ENCODE results near the gene TMEM184B. TPM values are rescaled to one million over a fixed set of nuclear protein-coding genes. Genes with fewer than 3 reads are reported as not detected.
A peak's percentile ranks its signal among the peaks of the same experiment; 100 is the strongest.
"Not testable (repeated sequence)": the region's sequence is repeated elsewhere in the genome, so short reads cannot be mapped to it uniquely, and the experiment has no call there.

Gene TMEM184B
- total RNA-seq, 2 donors from 2014 or later: 31.5 to 36.5 TPM

- Mint-ChIP-seq H3K9me3 (no peaks in the 10 kb centered on the region), H3K36me3 (ENCODE audit: low read depth) (peaks cover 20% of the 10 kb centered on the region), H3K4me3 (no peak overlapping the region), H3K4me1 (peaks cover 5% of the 10 kb centered on the region), H3K27ac (peak overlapping the region; percentile 50), H3K27me3 (no peaks in the 10 kb centered on the region)
- ATAC-seq (replicated peaks): no peak
These were observed 34.2 kb downstream of the TMEM184B start for GRCh38 chr22:38238519-38239071.

DNA sequence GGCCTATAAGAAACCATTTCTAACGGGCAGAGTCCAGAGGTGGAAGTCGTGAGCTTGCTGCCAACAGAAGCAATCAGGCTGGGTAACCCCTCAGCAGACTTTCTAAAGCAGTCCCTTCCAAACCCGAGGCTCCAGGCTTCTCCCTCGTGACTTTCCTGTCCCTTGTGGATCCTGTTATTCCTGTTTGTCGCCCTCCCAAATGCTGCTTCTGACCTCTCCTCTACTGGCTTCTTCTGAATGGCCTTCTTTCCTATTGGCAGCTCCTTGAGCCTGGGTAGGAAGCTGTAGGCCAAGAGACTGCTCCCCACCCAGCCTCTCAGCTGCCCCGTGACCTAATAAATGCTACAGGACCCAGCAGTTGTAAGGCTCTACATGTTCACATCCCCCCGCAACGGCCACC lies 36.0 kb downstream of the TMEM184B start:
- no peak overlapping the region for H3K4me3 Mint-ChIP-seq
- peaks cover 5% of the 10 kb centered on the region for H3K4me1 Mint-ChIP-seq
- peaks cover 23% of the 10 kb centered on the region for H3K36me3 Mint-ChIP-seq (ENCODE audit: low read depth)
- H3K9me3 Mint-ChIP-seq: no peaks in the 10 kb centered on the region
- H3K27me3 Mint-ChIP-seq: no peaks in the 10 kb centered on the region
- H3K27ac Mint-ChIP-seq: peak overlapping the region; percentile 66
- ATAC-seq (replicated peaks): no peak

DNA sequence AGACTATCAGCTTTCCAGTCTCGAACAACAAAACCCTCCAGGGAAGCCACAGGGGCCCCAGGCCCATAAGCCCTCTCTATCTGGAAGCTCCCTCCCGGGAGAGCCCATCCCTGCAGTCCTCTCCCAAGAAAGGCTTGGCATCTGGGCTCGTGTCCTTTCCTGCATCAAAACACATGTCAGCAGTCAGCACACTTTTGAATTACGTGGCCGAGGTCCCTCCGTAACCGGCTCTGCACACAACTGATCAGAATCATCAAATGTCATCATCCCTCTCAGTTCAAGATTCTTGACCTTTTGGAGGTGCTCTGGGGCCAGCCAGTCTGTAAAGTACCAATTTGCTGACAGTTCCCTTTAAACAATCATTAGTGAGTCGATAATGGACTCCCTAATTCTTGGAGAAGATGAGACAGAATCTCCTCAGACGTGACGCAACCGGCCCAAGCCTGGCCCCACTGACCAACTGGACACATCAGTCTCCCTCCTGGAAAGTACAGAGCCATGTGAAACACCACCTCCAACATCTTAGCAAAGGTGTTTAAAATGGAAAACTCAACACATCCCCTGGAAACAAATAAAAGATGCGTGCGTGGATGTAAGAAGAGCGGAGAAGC lies 37.5 kb downstream of the TMEM184B start:
- no peak for ATAC-seq (replicated peaks)
- Mint-ChIP-seq H3K4me3 (no peak overlapping the region), H3K36me3 (ENCODE audit: low read depth) (peaks cover 34% of the 10 kb centered on the region), H3K9me3 (no peaks in the 10 kb centered on the region), H3K4me1 (peaks cover 2% of the 10 kb centered on the region), H3K27me3 (no peaks in the 10 kb centered on the region), H3K27ac (no peak overlapping the region)

GRCh38 chr22:38233856-38234255 lies 39.0 kb downstream of the TMEM184B start:
- not testable (repeated sequence) for H3K9me3 Mint-ChIP-seq

DNA sequence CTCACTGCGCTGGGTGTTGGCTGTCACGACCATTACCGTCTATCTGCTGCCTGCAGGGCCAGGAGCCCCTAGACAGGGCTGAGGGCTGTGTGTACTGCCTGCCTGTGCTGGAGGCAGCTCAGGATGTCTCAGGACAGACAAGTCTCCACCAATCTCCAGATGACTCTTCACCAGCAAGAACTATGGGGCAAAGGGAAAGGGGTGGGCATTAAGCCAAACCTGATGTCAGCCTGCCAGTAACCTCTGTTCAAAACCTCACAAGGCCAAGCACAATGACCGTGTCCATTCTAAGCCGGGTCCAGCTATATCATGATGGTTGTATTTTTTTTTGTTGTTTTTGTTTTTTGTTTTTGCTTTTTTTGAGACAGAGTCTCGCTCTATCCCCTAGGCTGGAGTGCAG lies 39.4 kb downstream of the TMEM184B start:
- Mint-ChIP-seq H3K27ac (no peak overlapping the region), H3K36me3 (ENCODE audit: low read depth) (peaks cover 38% of the 10 kb centered on the region), H3K27me3 (no peaks in the 10 kb centered on the region)

More at GRCh38 chr22:38233856-38234255, 39.0 kb downstream of the TMEM184B start:
- ATAC-seq (replicated peaks); H3K27ac Mint-ChIP-seq; H3K4me1 Mint-ChIP-seq; H3K27me3 Mint-ChIP-seq; H3K4me3 Mint-ChIP-seq: not testable (repeated sequence)
- H3K36me3 Mint-ChIP-seq (ENCODE audit: low read depth): peaks cover 34% of the 10 kb centered on the region

DNA sequence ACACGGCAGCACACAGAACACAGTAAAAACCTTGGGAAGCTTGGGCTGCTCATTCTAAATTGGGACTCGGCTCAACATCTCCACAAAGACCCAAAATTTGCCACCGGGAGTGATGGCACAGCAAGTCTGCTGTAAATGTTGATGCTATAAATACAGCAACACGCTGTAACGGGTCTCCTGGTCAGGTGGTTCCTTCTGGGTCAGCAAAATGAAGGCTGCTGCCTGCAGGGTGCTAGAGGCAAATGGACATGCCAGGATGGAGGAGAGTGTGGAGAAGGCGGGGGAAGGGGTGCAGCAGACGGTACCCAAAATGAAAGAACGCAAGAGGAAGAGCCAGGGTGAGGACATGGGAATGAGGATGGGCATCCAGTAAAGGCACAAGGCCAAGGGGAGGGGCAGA lies 40.6 kb downstream of the TMEM184B start:
- Mint-ChIP-seq H3K9me3 (no peaks in the 10 kb centered on the region), H3K36me3 (ENCODE audit: low read depth) (peaks cover 41% of the 10 kb centered on the region), H3K27me3 (no peaks in the 10 kb centered on the region), H3K27ac (peak overlapping the region; percentile 8), H3K4me3 (no peak overlapping the region), H3K4me1 (peaks cover 11% of the 10 kb centered on the region)
- ATAC-seq (replicated peaks): no peak

More for the DNA sequence above, 39.4 kb downstream of the TMEM184B start:
- Mint-ChIP-seq H3K4me3 (no peak overlapping the region), H3K9me3 (no peaks in the 10 kb centered on the region), H3K4me1 (peaks cover 10% of the 10 kb centered on the region)
- ATAC-seq (replicated peaks): no peak

DNA sequence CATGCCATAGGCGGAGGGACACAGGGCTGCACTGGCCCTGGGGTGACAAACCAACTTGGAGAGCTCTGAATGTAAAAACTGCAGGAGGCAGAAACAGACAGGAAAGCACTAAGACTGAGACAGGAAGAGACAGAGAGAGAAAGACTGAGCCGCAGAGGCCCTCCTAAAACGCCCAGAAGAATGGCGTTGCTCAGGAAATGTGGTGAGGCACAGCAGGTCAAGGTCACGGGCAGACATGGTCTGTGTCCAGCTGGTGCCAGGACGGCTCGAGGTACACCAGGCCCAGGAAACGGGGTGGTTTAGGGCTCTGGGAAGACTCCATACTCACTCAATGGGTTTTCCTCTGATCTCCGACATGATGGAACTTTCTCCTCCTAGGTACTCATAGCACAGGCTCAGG lies 41.9 kb downstream of the TMEM184B start:
- H3K9me3 Mint-ChIP-seq: no peaks in the 10 kb centered on the region
- H3K4me3 Mint-ChIP-seq: no peak overlapping the region
- no peaks in the 10 kb centered on the region for H3K27me3 Mint-ChIP-seq

DNA sequence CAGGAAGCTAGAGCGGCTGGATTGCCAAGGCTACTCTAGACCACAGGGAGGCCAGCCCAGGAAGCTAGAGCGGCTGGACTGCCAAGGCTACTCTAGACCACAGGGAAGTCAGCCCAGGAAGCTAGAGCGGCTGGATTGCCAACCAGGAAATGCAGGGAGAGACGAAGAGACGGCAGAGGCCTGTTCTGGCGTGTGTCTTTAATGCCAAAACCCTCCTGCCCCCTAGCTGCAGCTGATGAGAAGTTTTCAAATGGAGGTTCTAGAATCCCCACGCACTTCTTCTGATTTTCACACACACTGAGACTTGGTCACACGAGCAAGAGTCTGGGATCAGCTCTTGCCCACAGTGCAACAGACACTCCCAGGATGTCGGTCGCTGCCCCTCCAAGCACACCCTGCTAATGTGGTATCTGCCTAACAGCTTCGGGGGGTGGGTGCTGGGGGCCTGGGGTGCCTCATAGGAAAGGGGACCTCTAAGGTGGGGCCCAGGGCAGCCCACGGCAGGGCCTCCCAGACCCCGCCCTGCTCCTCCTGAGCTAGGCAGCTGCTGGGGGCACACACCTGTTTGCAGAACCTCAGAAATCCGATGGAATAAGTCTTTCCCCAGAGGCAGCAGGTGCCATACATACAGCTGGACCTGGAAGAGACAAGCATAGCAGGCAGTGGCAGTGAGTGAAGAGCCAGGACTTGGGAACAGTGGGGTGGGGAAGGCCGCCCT lies 42.5 kb downstream of the TMEM184B start:
- peak overlapping the region; percentile 39 for H3K27ac Mint-ChIP-seq
- peak; percentile 64 for ATAC-seq (replicated peaks)
- no peak overlapping the region for H3K4me3 Mint-ChIP-seq

More for the DNA sequence above, 41.9 kb downstream of the TMEM184B start:
- Mint-ChIP-seq H3K27ac (peak overlapping the region; percentile 39), H3K4me1 (peaks cover 11% of the 10 kb centered on the region), H3K36me3 (ENCODE audit: low read depth) (peaks cover 34% of the 10 kb centered on the region)
- ATAC-seq (replicated peaks): no peak

GRCh38 chr22:38228873-38229740 lies 43.7 kb downstream of the TMEM184B start:
- Mint-ChIP-seq H3K4me3 (peak overlapping the region; percentile 58), H3K36me3 (ENCODE audit: low read depth) (peaks cover 42% of the 10 kb centered on the region), H3K4me1 (peaks cover 11% of the 10 kb centered on the region), H3K9me3 (no peaks in the 10 kb centered on the region), H3K27ac (peak overlapping the region; percentile 88), H3K27me3 (no peaks in the 10 kb centered on the region)
- peak; percentile 82 for ATAC-seq (replicated peaks)

More for the DNA sequence above, 42.5 kb downstream of the TMEM184B start:
- H3K4me1 Mint-ChIP-seq: peaks cover 11% of the 10 kb centered on the region
- no peaks in the 10 kb centered on the region for H3K27me3 Mint-ChIP-seq
- peaks cover 38% of the 10 kb centered on the region for H3K36me3 Mint-ChIP-seq (ENCODE audit: low read depth)
- no peaks in the 10 kb centered on the region for H3K9me3 Mint-ChIP-seq

GRCh38 chr22:38228326-38228872 lies 44.4 kb downstream of the TMEM184B start:
- no peaks in the 10 kb centered on the region for H3K9me3 Mint-ChIP-seq
- H3K27ac Mint-ChIP-seq: peak overlapping the region; percentile 88
- ATAC-seq (replicated peaks): no peak
- no peaks in the 10 kb centered on the region for H3K27me3 Mint-ChIP-seq
- H3K4me1 Mint-ChIP-seq: peaks cover 11% of the 10 kb centered on the region
- peaks cover 41% of the 10 kb centered on the region for H3K36me3 Mint-ChIP-seq (ENCODE audit: low read depth)
- H3K4me3 Mint-ChIP-seq: peak overlapping the region; percentile 58

GRCh38 chr22:38226853-38227649 lies 45.8 kb downstream of the TMEM184B start:
- Mint-ChIP-seq H3K36me3 (ENCODE audit: low read depth) (peaks cover 34% of the 10 kb centered on the region), H3K27ac (no peak overlapping the region), H3K9me3 (no peaks in the 10 kb centered on the region), H3K4me3 (no peak overlapping the region), H3K27me3 (no peaks in the 10 kb centered on the region), H3K4me1 (peaks cover 11% of the 10 kb centered on the region)
- ATAC-seq (replicated peaks): no peak

GRCh38 chr22:38223289-38223960 lies 49.4 kb downstream of the TMEM184B start:
- Mint-ChIP-seq H3K4me1 (peaks cover 12% of the 10 kb centered on the region), H3K9me3 (no peaks in the 10 kb centered on the region), H3K27me3 (no peaks in the 10 kb centered on the region), H3K27ac (peak overlapping the region; percentile 62), H3K4me3 (no peak overlapping the region), H3K36me3 (ENCODE audit: low read depth) (peaks cover 14% of the 10 kb centered on the region)
- ATAC-seq (replicated peaks): no peak

- peak overlapping the region; percentile 50 for H3K27ac Mint-ChIP-seq
- H3K4me3 Mint-ChIP-seq: no peak overlapping the region
- H3K27me3 Mint-ChIP-seq: no peaks in the 10 kb centered on the region
- no peak for ATAC-seq (replicated peaks)
- peaks cover 17% of the 10 kb centered on the region for H3K36me3 Mint-ChIP-seq (ENCODE audit: low read depth)
- no peaks in the 10 kb centered on the region for H3K9me3 Mint-ChIP-seq
- H3K4me1 Mint-ChIP-seq: peaks cover 18% of the 10 kb centered on the region
These were observed 50.1 kb downstream of the TMEM184B start for GRCh38 chr22:38222797-38223119.

All from activated T-helper 17 cell treated with anti-CD3 and anti-CD28 coated beads, Interleukin-2, amount 50 U/mL, for 72 hours (primary cell).